GM12878 (cell line): Measurements from ENCODE around the gene CDC42EP1. TPM values are rescaled to one million over a fixed set of nuclear protein-coding genes. Genes with fewer than 3 reads are reported as not detected.

Experiments used
- ATAC-seq: fragments of 200-7000 bp; cut with Tn5 transposase; 3 replicates; pipeline ENCODE4 v1.9.1; 2020; ENCODE audit warnings: mild to moderate bottlenecking, moderate library complexity
- Bru-seq: library from RNA; stranded (reverse); fragments of 400-500 nt; gene quantifications from one replicate; lab custom pipeline; 2021; lab: Mats Ljungman, UMichigan
- BruChase-seq, 2 experiments: library from RNA; stranded (reverse); fragments of 400-500 nt; gene quantifications; one replicate each; lab custom pipeline; 2021; lab: Mats Ljungman, UMichigan
- BruUV-seq: library from RNA; stranded (reverse); fragments of 400-500 nt; replicated peaks from 2 replicates; lab custom pipeline; 2021; lab: Mats Ljungman, UMichigan
- CTCF ChIA-PET: fragments of 300-600 bp; sonication (Branson Sonifier 250); formaldehyde crosslinking; extraction: SDS; loops from one replicate; lab custom pipeline; 2021; ENCODE audit warnings: inconsistent platforms; lab: Yijun Ruan, JAX
- POLR2A ChIA-PET: fragments of 350-600 bp; formaldehyde crosslinking; extraction: SDS; loops from one replicate; lab custom pipeline; 2021; ENCODE audit warnings: inconsistent platforms; lab: Charles Lee
- RAD21 ChIA-PET: fragments of 300-600 bp; sonication (Branson Sonifier 250); formaldehyde crosslinking; loops from one replicate; lab custom pipeline; 2023; ENCODE audit warnings: antibody characterized with exemption; ENCODE audit not compliant: unreplicated experiment; lab: Charles Lee
- SMC1A ChIA-PET: fragments of 300-600 bp; sonication (Branson Sonifier 250); formaldehyde crosslinking; loops from one replicate; lab custom pipeline; 2023; ENCODE audit not compliant: unreplicated experiment, uncharacterized antibody; lab: Charles Lee
- DNase-seq: peaks from one replicate; pipeline ENCODE4 v3.0.0-alpha.2; 2011; ENCODE audit warnings: low read depth, low spot score
- FAIRE-seq: peaks from 3 replicates; lab custom pipeline; 2011; peaks lifted over from hg19 to GRCh38; lab: Jason Lieb, UNC
- H2AFZ ChIP-seq: 2 replicates; pipeline ENCODE4 v1.6.0; 2011; ENCODE audit warnings: low read depth, low read length, control low read depth; ENCODE audit not compliant: control insufficient read depth
- H3K27ac ChIP-seq: 2 replicates; pipeline ENCODE4 v1.5.1; 2011; ENCODE audit warnings: control low read depth; ENCODE audit not compliant: control insufficient read depth, insufficient read depth
- H3K27me3 ChIP-seq, 2 experiments: replicated peaks in 1 of 2; 2 replicates each; pipeline versions ENCODE4 v1.6.0 to v1.6.1; 2011; ENCODE audit warnings: low read length in 1 of 2; ENCODE audit not compliant: control insufficient read depth in 2 of 2, insufficient read depth in 2 of 2
- H3K36me3 ChIP-seq, 2 experiments: 2 replicates each; pipeline ENCODE4 v1.5.1; 2011; ENCODE audit warnings: low read length in 1 of 2; ENCODE audit not compliant: control insufficient read depth in 2 of 2, insufficient read depth in 2 of 2
- H3K4me1 ChIP-seq: 2 replicates; pipeline ENCODE4 v1.6.1; 2011; ENCODE audit warnings: mild to moderate bottlenecking, low read length, moderate library complexity, mixed read lengths; ENCODE audit not compliant: control insufficient read depth, insufficient read depth
- H3K4me2 ChIP-seq: 2 replicates; pipeline ENCODE4 v1.6.0; 2011; ENCODE audit warnings: control low read depth; ENCODE audit not compliant: control insufficient read depth, insufficient read depth
- H3K4me3 ChIP-seq: fragments of 200-600 bp; sonication (generic); 2 replicates; pipeline ENCODE4 v1.5.1; 2016
- H3K79me2 ChIP-seq: 2 replicates; pipeline ENCODE4 v1.6.0; 2011; ENCODE audit warnings: low read length; ENCODE audit not compliant: control insufficient read depth, insufficient read depth
- H3K9ac ChIP-seq: 2 replicates; pipeline ENCODE4 v1.8.0; 2011; ENCODE audit warnings: low read length, control low read depth, mixed read lengths; ENCODE audit not compliant: control insufficient read depth, insufficient read depth
- H3K9me3 ChIP-seq: replicated peaks from 3 replicates; pipeline ENCODE4 v1.5.1; 2011; ENCODE audit warnings: mild to moderate bottlenecking, low read length; ENCODE audit not compliant: control insufficient read depth, insufficient read depth
- H4K20me1 ChIP-seq: 2 replicates; pipeline ENCODE4 v1.6.0; 2011; ENCODE audit not compliant: control insufficient read depth, insufficient read depth
- ATF7 ChIP-seq: fragments of 450-650 bp; IDR thresholded peaks from 2 replicates; pipeline ENCODE4 v1.6.1; 2016; ENCODE audit warnings: low read depth, mild to moderate bottlenecking
- RAD21 ChIP-seq: IDR thresholded peaks from 2 replicates; pipeline ENCODE4 v1.6.1; 2011; ENCODE audit warnings: mild to moderate bottlenecking, low read depth, low read length, moderate library complexity; ENCODE audit not compliant: insufficient read depth
- WGBS: methylation state at CpG from one replicate; pipeline ENCODE4 v1.1.6; 2016; ENCODE audit warnings: low lambda C conversion rate; ENCODE audit not compliant: insufficient replicate concordance, insufficient coverage; ENCODE audit errors: missing lambda C conversion rate; 5-methylcytosine and 5-hydroxymethylcytosine counted together
- in situ Hi-C: fragments of 300-500 bp; cut with MboI; formaldehyde crosslinking; loops from 9 replicates; pipeline ENCODE4 v1.14.3; 2018; ENCODE audit warnings: mixed read lengths
- intact Hi-C: fragments of 100-400 bp; cut with micrococcal nuclease; formaldehyde crosslinking; loops from one replicate; pipeline ENCODE4 v1.14.2; 2022; ENCODE audit not compliant: unreplicated experiment
- long read RNA-seq, 2 experiments: library from polyadenylated mRNA; unstranded; transcript quantifications; one replicate each; pipeline ENCODE4 v2.0.0, GENCODE V29; 2019 to 2020
- polyA minus RNA-seq, 3 experiments: library from RNA; depleted of rRNA, polyadenylated mRNA; stranded (reverse); fragments of >200 nt; gene quantifications; 2 replicates each; pipeline ENCODE4 v1.2.3, GENCODE V29; 2011
- polyA plus RNA-seq, 11 experiments: library from polyadenylated mRNA; depleted of rRNA in 4 of 11; unstranded in 6 of 11; stranded (reverse) in 5 of 11; fragments of >200 nt; fragmentation: Nextera tagmentation in 4 of 11; fragmentation: Illumina TruSeq in 1 of 11; extraction: Ambion mirVana in 4 of 11; extraction: Trizol in 1 of 11; gene quantifications; 1 replicate in 1 of 11; 2 replicates in 10 of 11; pipeline versions ENCODE4 v1.2.1 to v1.2.3, GENCODE V29; 2011 to 2016; ENCODE audit warnings: inconsistent platforms in 2 of 11, missing spikeins in 2 of 11, low read depth in 1 of 11
- total RNA-seq, 4 experiments: library from RNA; depleted of rRNA in 3 of 4; stranded (reverse); fragments of >200 nt in 3 of 4; fragmentation: Illumina TruSeq in 1 of 4; extraction: Trizol in 1 of 4; gene quantifications; 2 replicates each; pipeline versions ENCODE4 v1.2.1 to v1.2.3, GENCODE V29; 2013 to 2021

The CDC42EP1 gene, protein sequence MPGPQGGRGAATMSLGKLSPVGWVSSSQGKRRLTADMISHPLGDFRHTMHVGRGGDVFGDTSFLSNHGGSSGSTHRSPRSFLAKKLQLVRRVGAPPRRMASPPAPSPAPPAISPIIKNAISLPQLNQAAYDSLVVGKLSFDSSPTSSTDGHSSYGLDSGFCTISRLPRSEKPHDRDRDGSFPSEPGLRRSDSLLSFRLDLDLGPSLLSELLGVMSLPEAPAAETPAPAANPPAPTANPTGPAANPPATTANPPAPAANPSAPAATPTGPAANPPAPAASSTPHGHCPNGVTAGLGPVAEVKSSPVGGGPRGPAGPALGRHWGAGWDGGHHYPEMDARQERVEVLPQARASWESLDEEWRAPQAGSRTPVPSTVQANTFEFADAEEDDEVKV
- not detected in 2 replicates for total RNA-seq (2013; cell fraction: nucleolus; rRNA removed)
- total RNA-seq (2014; rRNA removed) (not detected in 2 replicates), total RNA-seq (2014; rRNA removed; fragmentation: Illumina TruSeq; extraction: Trizol) (not detected in 2 replicates), total RNA-seq (2021) (0.19 and 0.33 TPM in 2 replicates), polyA plus RNA-seq (2011; rRNA removed) (not detected in 2 replicates), polyA plus RNA-seq (2014; fragmentation: Illumina TruSeq; extraction: Trizol) (not detected in 2 replicates), polyA plus RNA-seq (2014; fragmentation: Nextera tagmentation; extraction: Ambion mirVana) (not detected), polyA plus RNA-seq (2014; rRNA removed) (0.04 TPM in 1 of 2 replicates, not detected in the other), polyA plus RNA-seq (2016; fragmentation: Nextera tagmentation; extraction: Ambion mirVana) (under 1 TPM in 1 of 2 experiments, not detected in 1; 0.09 TPM), polyA minus RNA-seq (2011; rRNA and poly(A)+ RNA removed) (not detected in 2 replicates), Bru-seq, nascent RNA (percentile 18 among the genes with signal in this experiment), BruChase-seq, experiment 1, labeled RNA remaining after a 6-hour chase (percentile 24 among the genes with signal in this experiment), BruChase-seq, experiment 2, labeled RNA remaining after a 2-hour chase (percentile 26 among the genes with signal in this experiment)
- polyA plus RNA-seq (2011; ENCODE audit: low read depth): not detected
- polyA plus RNA-seq (2011; cell fraction: cytosol; rRNA removed): not detected in 2 replicates
- 0.04 and 0.06 TPM in 2 replicates for polyA plus RNA-seq (2011; cell fraction: nucleus; rRNA removed)
- not detected in 2 replicates for polyA plus RNA-seq (2012)
- 0.42 and 0.67 TPM in 2 replicates for polyA minus RNA-seq (2011; cell fraction: cytosol; rRNA and poly(A)+ RNA removed)
- 0.19 TPM in 1 of 2 replicates, not detected in the other for polyA minus RNA-seq (2011; cell fraction: nucleus; rRNA and poly(A)+ RNA removed)
- long read RNA-seq, experiment 1: 0 reads
- long read RNA-seq, experiment 2: 0 reads

- Histone ChIP-seq H3K79me2 (no peaks in the 10 kb centered on the region), H2AFZ (no peak within 1 kb of the TSS), H3K27ac (no peak within 1 kb of the TSS), H3K4me3 (0 out of 2 replicates have a peak within 1 kb of the TSS, but pooled peaks have one; percentile 11), H3K9me3 (no peaks in the 10 kb centered on the region), H4K20me1 (no peaks in the 10 kb centered on the region), H3K9ac (no peak within 1 kb of the TSS), H3K4me1 (no peaks in the 10 kb centered on the region; the same call in 1 of the 2 replicates), H3K4me2 (no peak within 1 kb of the TSS), H3K27me3 (peaks cover 16 to 17% of the 10 kb centered on the region in 2 experiments), H3K36me3 (no peaks in the 10 kb centered on the region)
- in situ Hi-C loops: no loop called here
- DNase-seq: no peak
- ChIA-PET CTCF (interaction anchor here (12.7 kb wide), 1 partner anchor 15 kb away, joined by 541 read pairs; no protein-coding TSS in a partner anchor), POLR2A (no interaction called here), RAD21 (no interaction called here), SMC1A (no interaction called here)
- no peak; the same call in 2 of the 3 replicates for ATAC-seq
- no peak for FAIRE-seq
- 34% methylated on average over 28 of the region's 76 CpGs for WGBS
- BruUV-seq: no TSS peak
- intact Hi-C loops: loop anchor here (10.0 kb wide), 1 partner anchor 245 kb away; no protein-coding TSS in a partner anchor
- no peak for TF ChIP-seq RAD21
- no peak for TF ChIP-seq ATF7
Observed at GRCh38 chr22:37559901-37560607, at the start of gene CDC42EP1. Gene CDC42EP1, plus strand, starts transcription at chr22:37560480. Its CDS starts 5,870 bp downstream, at chr22:37566350.
